ENCODE measurements around the gene IGFN1.

DNA sequence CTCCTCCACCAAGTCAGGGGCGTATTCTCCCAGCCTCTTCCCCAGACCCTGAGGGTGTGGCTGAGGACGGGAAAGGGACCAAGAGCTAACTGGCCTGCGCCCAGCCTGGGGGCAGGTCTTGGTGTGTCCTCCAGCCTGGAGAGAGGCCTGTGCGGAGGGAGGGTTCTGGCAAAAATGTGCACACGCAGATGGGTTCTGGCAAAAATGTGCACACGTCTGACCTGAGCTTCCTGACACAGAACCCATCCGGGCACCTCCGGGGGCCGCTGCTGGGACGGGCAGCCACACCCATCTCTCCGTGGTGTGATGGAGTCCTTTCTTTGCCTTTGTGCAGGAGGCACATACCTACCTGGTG lies 69.6 kb downstream of the IGFN1 start:
- TF ChIP-seq, protein P1, sequence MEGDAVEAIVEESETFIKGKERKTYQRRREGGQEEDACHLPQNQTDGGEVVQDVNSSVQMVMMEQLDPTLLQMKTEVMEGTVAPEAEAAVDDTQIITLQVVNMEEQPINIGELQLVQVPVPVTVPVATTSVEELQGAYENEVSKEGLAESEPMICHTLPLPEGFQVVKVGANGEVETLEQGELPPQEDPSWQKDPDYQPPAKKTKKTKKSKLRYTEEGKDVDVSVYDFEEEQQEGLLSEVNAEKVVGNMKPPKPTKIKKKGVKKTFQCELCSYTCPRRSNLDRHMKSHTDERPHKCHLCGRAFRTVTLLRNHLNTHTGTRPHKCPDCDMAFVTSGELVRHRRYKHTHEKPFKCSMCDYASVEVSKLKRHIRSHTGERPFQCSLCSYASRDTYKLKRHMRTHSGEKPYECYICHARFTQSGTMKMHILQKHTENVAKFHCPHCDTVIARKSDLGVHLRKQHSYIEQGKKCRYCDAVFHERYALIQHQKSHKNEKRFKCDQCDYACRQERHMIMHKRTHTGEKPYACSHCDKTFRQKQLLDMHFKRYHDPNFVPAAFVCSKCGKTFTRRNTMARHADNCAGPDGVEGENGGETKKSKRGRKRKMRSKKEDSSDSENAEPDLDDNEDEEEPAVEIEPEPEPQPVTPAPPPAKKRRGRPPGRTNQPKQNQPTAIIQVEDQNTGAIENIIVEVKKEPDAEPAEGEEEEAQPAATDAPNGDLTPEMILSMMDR (IDR thresholded peaks at IDR 0.05) = no peak
- no peak for TF ChIP-seq ZFX (IDR thresholded peaks at IDR 0.05; ENCODE audit: borderline replicate concordance)

Data from 22Rv1 (cell line).